OCI-LY1 (cell line): ENCODE results near the gene PARVG.

Experiments used
- EZH2 ChIP-seq: fragments of 200-600 bp; sonication (generic), shearing (Covaris generic); IDR thresholded peaks from 2 replicates; pipeline ENCODE4 v1.8.0; 2017; ENCODE audit warnings: borderline replicate concordance, mixed run types, mild to moderate bottlenecking, antibody characterized with exemption, low read length, moderate library complexity, mixed read lengths
- TF ChIP-seq, protein P1 (sequence below): fragments of 200-600 bp; sonication (generic), shearing (Covaris generic); IDR thresholded peaks from 2 replicates; pipeline ENCODE4 v1.5.1; 2017; ENCODE audit warnings: mild to moderate bottlenecking, antibody characterized with exemption, low read length, moderate library complexity, mixed read lengths

DNA sequence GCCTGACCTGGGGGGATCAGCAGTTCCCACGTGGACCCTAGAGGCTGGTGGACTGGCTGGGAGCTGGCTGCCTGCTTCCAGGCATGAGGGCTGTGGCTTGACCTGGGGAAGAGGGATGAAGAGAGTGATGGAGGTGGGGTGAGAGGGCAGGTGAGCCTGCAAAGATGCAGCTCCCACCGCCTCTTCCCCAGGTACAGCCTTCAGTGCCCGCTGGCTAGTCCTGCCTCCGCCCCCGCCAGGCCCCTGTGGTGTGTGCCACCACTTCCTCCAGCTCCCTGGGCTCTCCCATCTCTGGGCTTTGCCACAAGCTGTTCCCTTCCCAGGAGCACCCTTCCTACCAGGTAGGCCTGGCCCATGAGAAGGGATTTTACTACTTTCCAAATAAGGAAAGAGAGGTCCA lies 19.1 kb downstream of the PARVG start:
- TF ChIP-seq, protein P1, sequence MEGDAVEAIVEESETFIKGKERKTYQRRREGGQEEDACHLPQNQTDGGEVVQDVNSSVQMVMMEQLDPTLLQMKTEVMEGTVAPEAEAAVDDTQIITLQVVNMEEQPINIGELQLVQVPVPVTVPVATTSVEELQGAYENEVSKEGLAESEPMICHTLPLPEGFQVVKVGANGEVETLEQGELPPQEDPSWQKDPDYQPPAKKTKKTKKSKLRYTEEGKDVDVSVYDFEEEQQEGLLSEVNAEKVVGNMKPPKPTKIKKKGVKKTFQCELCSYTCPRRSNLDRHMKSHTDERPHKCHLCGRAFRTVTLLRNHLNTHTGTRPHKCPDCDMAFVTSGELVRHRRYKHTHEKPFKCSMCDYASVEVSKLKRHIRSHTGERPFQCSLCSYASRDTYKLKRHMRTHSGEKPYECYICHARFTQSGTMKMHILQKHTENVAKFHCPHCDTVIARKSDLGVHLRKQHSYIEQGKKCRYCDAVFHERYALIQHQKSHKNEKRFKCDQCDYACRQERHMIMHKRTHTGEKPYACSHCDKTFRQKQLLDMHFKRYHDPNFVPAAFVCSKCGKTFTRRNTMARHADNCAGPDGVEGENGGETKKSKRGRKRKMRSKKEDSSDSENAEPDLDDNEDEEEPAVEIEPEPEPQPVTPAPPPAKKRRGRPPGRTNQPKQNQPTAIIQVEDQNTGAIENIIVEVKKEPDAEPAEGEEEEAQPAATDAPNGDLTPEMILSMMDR, result no peak
- no peak for TF ChIP-seq EZH2
